ENCODE results near the gene KCNA2.

The KCNA2 gene

GRCh38 chr1:110587906-110588305 is 18.3 kb downstream of the KCNA2 start:
- TF ChIP-seq, protein P1, sequence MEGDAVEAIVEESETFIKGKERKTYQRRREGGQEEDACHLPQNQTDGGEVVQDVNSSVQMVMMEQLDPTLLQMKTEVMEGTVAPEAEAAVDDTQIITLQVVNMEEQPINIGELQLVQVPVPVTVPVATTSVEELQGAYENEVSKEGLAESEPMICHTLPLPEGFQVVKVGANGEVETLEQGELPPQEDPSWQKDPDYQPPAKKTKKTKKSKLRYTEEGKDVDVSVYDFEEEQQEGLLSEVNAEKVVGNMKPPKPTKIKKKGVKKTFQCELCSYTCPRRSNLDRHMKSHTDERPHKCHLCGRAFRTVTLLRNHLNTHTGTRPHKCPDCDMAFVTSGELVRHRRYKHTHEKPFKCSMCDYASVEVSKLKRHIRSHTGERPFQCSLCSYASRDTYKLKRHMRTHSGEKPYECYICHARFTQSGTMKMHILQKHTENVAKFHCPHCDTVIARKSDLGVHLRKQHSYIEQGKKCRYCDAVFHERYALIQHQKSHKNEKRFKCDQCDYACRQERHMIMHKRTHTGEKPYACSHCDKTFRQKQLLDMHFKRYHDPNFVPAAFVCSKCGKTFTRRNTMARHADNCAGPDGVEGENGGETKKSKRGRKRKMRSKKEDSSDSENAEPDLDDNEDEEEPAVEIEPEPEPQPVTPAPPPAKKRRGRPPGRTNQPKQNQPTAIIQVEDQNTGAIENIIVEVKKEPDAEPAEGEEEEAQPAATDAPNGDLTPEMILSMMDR (IDR thresholded peaks at IDR 0.05; ENCODE audit: low read depth, low read length), result no peak

DNA sequence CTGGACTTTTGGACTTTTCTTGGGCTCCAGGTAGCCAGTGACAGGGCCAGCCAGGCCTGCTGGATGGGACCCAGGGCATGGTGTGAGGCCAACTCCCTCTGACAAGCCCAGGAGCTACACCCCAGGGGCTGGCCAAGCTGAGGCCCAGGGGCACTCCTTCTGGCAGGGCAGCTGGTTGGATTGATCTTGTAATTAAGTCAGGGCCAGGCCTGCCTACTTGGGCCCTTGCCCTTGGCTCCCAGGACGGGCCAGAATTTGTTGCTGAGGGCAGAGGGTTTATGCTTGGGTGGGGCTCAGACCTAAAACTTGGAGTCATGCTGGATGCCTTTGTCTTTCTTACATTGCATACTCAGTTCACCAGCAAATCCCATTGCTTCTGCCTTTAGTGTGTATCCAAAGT is 20.7 kb downstream of the KCNA2 start:
- no peak for DNase-seq (ENCODE audit: low read depth in 2 of 2)
- H3K4me3 ChIP-seq (replicated peaks in 1 of 2; ENCODE audit: low read depth in 2 of 2, low read length in 2 of 2), result no peak overlapping the region
- TF ChIP-seq, protein P1 (IDR thresholded peaks at IDR 0.05; ENCODE audit: low read depth, low read length), result no peak

More at GRCh38 chr1:110587906-110588305, 18.3 kb downstream of the KCNA2 start:
- no peak overlapping the region for H3K4me3 ChIP-seq (replicated peaks in 1 of 2; ENCODE audit: low read depth in 2 of 2, low read length in 2 of 2)
- DNase-seq (ENCODE audit: low read depth in 2 of 2), result no peak

DNA sequence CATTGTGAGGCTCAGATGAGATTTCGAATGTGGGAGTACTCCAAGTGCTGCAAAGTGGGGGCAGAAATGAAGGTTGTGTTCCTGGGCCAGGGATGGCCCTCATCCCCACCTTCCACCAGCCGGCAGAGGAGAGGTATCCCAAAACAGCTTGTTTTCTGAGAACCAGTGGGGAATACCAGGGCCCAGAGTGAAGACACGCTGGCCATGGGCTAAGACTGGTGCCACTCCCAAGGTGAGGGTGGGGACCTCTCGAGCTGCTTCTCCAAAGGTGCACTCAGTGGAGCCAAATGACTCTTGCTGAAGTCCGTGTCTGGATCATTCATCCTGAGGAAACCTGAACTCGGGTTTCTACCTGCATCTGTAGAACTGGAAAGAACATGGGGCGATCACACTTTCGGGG is 22.1 kb downstream of the KCNA2 start:
- no peak for DNase-seq (ENCODE audit: low read depth in 2 of 2)
- TF ChIP-seq, protein P1 (IDR thresholded peaks at IDR 0.05; ENCODE audit: low read depth, low read length), result no peak
- H3K4me3 ChIP-seq (replicated peaks in 1 of 2; ENCODE audit: low read depth in 2 of 2, low read length in 2 of 2), result no peak overlapping the region

DNA sequence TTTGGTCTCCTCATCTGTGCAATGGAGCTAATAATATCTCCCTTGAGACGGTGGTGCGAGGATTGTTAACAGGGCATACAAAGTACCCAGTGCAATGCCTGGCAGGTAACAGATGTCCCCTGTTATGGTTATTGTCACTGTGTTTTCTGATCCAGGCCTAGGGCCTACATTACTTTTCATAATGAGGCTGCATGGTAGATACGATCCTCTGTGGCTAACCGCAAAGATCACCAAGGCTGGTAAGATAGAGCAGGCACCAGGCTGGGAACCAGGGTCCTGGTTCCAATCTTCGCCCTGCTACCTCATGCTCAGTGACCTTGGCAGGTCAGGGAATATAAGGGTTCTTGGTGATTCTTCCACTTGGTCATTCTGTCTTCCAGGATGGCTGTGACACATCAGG is 22.7 kb downstream of the KCNA2 start:
- TF ChIP-seq, protein P1 (IDR thresholded peaks at IDR 0.05; ENCODE audit: low read depth, low read length), result no peak
- no peak for DNase-seq (ENCODE audit: low read depth in 2 of 2)
- H3K4me3 ChIP-seq (replicated peaks in 1 of 2; ENCODE audit: low read depth in 2 of 2, low read length in 2 of 2), result no peak overlapping the region

- DNase-seq (ENCODE audit: low read depth in 2 of 2), result no peak
- TF ChIP-seq, protein P1 (IDR thresholded peaks at IDR 0.05; ENCODE audit: low read depth, low read length), result no peak
- no peak overlapping the region for H3K4me3 ChIP-seq (replicated peaks in 1 of 2; ENCODE audit: low read depth in 2 of 2, low read length in 2 of 2)
Observed at GRCh38 chr1:110582378-110582777, 23.8 kb downstream of the KCNA2 start.

DNA sequence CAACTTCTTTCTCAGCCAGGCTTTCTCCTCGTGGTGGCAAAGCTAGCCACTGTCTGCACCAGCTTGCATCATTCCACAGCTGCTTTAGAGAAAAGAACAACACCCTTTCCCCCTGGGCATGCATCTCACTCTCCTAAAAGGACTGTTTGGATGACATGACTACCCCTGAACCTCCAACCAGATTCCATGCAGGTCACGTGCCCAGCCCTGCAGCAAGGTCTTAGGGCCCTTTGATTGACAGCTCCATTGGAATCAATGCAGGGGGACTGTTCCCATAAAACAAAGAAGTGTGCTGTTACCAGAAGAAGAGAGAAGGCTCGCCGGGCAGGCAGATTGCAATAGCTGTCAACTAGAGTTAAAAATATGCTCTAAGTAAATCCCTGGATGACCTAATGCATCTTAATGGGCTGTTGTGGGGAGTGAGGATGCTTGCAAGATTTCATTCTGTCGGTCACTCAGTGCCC is 24.4 kb downstream of the KCNA2 start:
- DNase-seq (ENCODE audit: low read depth in 2 of 2), result no peak
- TF ChIP-seq, protein P1 (IDR thresholded peaks at IDR 0.05; ENCODE audit: low read depth, low read length), result no peak
- H3K4me3 ChIP-seq (replicated peaks in 1 of 2; ENCODE audit: low read depth in 2 of 2, low read length in 2 of 2), result no peak overlapping the region

- TF ChIP-seq, protein P1 (IDR thresholded peaks at IDR 0.05; ENCODE audit: low read depth, low read length), result no peak
- H3K4me3 ChIP-seq (replicated peaks in 1 of 2; ENCODE audit: low read depth in 2 of 2, low read length in 2 of 2), result no peak overlapping the region
- DNase-seq (ENCODE audit: low read depth in 2 of 2), result no peak
Observed at GRCh38 chr1:110580244-110580643, 25.9 kb downstream of the KCNA2 start.
